ENCODE data around the gene FAM83C. TPM values are rescaled to one million over a fixed set of nuclear protein-coding genes. Genes with fewer than 3 reads are reported as not detected.

The FAM83C gene
- polyA plus RNA-seq, 1 of the 3 experiments (the other 2 are of a cell fraction) = not detected

DNA sequence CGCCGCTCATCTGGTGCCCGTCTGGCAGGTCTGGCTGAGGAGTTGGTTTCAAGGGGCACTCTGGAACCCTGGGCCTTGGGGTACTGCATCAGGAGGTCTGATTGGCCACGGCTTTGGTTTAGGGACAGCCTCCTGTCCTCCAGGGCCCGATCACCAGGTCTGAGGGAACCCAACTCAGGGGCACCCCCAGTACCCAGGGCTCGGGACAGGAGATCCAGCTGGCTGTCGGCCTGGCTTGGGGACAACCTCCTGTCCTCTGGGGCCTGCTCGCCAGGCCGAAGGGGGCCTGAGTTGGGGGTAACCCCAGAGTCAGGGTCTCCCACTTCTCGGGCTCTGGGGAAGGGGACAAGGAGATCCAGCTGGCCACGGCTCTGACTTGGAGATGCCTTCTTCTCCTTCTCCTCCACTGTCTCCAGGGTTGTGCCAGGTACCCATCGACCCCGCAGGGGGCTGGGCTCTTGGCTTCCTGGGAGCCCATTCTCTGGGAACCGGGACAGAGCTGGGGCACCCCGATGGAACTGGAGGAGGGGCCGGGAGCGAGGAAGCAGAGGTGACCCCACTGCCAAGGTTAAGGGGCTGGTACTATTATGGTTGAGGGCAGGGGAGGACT lies 5.2 kb downstream of the FAM83C start:
- CTCF ChIA-PET = interaction anchor here (1.1 to 1.3 kb wide), 3 partner anchors 16 to 190 kb away, joined by 3 to 4 read pairs (median 3); no protein-coding TSS in a partner anchor
- TF ChIP-seq SMC3 (IDR thresholded peaks at IDR 0.05; ENCODE audit: low read depth, low read length) (no peak), NFIC (IDR thresholded peaks at IDR 0.05; ENCODE audit: borderline replicate concordance) (no peak), GABPA (IDR thresholded peaks at IDR 0.05; ENCODE audit: low read depth) (no peak), FOSL2 (IDR thresholded peaks at IDR 0.05; ENCODE audit: borderline replicate concordance, low read depth) (no peak), GATA2 (CRISPR knock-in tag; IDR thresholded peaks at IDR 0.05) (no peak), MXI1 (IDR thresholded peaks at IDR 0.05; ENCODE audit: low read depth, low read length) (no peak), SIN3A (IDR thresholded peaks at IDR 0.05; ENCODE audit: borderline replicate concordance, low read depth, low read length) (no peak)
- TF ChIP-seq, protein P1, sequence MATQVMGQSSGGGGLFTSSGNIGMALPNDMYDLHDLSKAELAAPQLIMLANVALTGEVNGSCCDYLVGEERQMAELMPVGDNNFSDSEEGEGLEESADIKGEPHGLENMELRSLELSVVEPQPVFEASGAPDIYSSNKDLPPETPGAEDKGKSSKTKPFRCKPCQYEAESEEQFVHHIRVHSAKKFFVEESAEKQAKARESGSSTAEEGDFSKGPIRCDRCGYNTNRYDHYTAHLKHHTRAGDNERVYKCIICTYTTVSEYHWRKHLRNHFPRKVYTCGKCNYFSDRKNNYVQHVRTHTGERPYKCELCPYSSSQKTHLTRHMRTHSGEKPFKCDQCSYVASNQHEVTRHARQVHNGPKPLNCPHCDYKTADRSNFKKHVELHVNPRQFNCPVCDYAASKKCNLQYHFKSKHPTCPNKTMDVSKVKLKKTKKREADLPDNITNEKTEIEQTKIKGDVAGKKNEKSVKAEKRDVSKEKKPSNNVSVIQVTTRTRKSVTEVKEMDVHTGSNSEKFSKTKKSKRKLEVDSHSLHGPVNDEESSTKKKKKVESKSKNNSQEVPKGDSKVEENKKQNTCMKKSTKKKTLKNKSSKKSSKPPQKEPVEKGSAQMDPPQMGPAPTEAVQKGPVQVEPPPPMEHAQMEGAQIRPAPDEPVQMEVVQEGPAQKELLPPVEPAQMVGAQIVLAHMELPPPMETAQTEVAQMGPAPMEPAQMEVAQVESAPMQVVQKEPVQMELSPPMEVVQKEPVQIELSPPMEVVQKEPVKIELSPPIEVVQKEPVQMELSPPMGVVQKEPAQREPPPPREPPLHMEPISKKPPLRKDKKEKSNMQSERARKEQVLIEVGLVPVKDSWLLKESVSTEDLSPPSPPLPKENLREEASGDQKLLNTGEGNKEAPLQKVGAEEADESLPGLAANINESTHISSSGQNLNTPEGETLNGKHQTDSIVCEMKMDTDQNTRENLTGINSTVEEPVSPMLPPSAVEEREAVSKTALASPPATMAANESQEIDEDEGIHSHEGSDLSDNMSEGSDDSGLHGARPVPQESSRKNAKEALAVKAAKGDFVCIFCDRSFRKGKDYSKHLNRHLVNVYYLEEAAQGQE (IDR thresholded peaks at IDR 0.05; ENCODE audit: low read depth, low read length) = no peak
- TF ChIP-seq, protein P2, sequence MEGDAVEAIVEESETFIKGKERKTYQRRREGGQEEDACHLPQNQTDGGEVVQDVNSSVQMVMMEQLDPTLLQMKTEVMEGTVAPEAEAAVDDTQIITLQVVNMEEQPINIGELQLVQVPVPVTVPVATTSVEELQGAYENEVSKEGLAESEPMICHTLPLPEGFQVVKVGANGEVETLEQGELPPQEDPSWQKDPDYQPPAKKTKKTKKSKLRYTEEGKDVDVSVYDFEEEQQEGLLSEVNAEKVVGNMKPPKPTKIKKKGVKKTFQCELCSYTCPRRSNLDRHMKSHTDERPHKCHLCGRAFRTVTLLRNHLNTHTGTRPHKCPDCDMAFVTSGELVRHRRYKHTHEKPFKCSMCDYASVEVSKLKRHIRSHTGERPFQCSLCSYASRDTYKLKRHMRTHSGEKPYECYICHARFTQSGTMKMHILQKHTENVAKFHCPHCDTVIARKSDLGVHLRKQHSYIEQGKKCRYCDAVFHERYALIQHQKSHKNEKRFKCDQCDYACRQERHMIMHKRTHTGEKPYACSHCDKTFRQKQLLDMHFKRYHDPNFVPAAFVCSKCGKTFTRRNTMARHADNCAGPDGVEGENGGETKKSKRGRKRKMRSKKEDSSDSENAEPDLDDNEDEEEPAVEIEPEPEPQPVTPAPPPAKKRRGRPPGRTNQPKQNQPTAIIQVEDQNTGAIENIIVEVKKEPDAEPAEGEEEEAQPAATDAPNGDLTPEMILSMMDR (IDR thresholded peaks at IDR 0.05) = no peak
- TF ChIP-seq, protein P3, sequence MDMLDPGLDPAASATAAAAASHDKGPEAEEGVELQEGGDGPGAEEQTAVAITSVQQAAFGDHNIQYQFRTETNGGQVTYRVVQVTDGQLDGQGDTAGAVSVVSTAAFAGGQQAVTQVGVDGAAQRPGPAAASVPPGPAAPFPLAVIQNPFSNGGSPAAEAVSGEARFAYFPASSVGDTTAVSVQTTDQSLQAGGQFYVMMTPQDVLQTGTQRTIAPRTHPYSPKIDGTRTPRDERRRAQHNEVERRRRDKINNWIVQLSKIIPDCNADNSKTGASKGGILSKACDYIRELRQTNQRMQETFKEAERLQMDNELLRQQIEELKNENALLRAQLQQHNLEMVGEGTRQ (IDR thresholded peaks at IDR 0.05; ENCODE audit: borderline replicate concordance, low read depth, low read length) = no peak
- TF ChIP-seq, protein P4, sequence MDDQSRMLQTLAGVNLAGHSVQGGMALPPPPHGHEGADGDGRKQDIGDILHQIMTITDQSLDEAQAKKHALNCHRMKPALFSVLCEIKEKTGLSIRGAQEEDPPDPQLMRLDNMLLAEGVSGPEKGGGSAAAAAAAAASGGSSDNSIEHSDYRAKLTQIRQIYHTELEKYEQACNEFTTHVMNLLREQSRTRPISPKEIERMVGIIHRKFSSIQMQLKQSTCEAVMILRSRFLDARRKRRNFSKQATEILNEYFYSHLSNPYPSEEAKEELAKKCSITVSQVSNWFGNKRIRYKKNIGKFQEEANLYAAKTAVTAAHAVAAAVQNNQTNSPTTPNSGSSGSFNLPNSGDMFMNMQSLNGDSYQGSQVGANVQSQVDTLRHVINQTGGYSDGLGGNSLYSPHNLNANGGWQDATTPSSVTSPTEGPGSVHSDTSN (IDR thresholded peaks at IDR 0.05) = no peak
- no peaks in the 10 kb centered on the region for H3K9me3 ChIP-seq
- H3K9me2 ChIP-seq = no peaks in the 10 kb centered on the region
- H3K4me2 ChIP-seq = no peak overlapping the region
- peaks cover 25% of the 10 kb centered on the region for H3K79me2 ChIP-seq (ENCODE audit: insufficient read depth)
- peaks cover 3 to 7% of the 10 kb centered on the region in 2 experiments for H3K36me3 ChIP-seq (replicated peaks in 1 of 2; ENCODE audit: control insufficient read depth in 1 of 2, insufficient read depth in 2 of 2, low read length in 1 of 2)
- H3K4me3 ChIP-seq (ENCODE audit: low read depth in 2 of 2, low read length in 1 of 2) = no peak overlapping the region
- 83% methylated on average over 14 of the region's 17 CpGs for WGBS (ENCODE audit: low lambda C conversion rate)
- DNase-seq = no peak
- no peaks in the 10 kb centered on the region for H4K20me1 ChIP-seq (ENCODE audit: insufficient read depth)
- peaks cover 4% of the 10 kb centered on the region for H3F3A ChIP-seq (replicated peaks; ENCODE audit: insufficient read depth)
- no peak overlapping the region for H3K27ac ChIP-seq (ENCODE audit: low read depth in 2 of 2, low read length in 1 of 2)
- no peak overlapping the region for H2AFZ ChIP-seq (ENCODE audit: low read depth)
- no peak overlapping the region for H3K9ac ChIP-seq
- no peaks in the 10 kb centered on the region for H3K27me3 ChIP-seq (ENCODE audit: insufficient read depth)
- H3K4me1 ChIP-seq (ENCODE audit: control insufficient read depth in 1 of 2, insufficient read depth in 2 of 2, low read depth in 1 of 2, low read length in 1 of 2) = peaks cover 0 to 26% of the 10 kb centered on the region in 2 experiments; a peak in 3 of 4 replicates
- POLR2A ChIA-PET = no interaction called here

All from SK-N-SH (cell line).